Measurements from ENCODE around the gene ATP6V1C2. TPM values are rescaled to one million over a fixed set of nuclear protein-coding genes. Genes with fewer than 3 reads are reported as not detected.

Gene ATP6V1C2
- total and polyA plus RNA-seq, 2 donors from 2014 or later: 4.2 to 38.0 TPM

DNA sequence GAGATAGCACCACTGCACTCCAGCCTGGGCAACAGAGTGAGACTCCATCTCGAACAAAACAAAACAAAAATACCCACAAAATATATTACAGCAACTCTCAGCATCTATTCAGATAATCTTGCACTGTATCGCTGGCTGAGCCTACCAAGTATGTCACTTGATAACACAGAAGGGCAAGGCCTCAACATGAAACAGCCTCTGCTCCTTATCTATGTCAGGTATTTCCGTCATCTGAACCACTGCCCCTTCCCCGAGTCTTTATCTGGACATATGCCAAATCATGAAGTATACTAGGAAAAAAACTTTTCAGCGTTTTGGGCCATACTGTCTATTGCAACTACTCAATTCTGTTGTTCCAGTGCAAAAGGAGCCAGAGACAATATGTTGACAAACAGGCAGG is 73.4 kb downstream of the ATP6V1C2 start:
- Histone ChIP-seq H3K27me3 (ENCODE audit: control insufficient read depth, insufficient read depth, low read length) (no peaks in the 10 kb centered on the region), H3K27ac (ENCODE audit: low read depth in 2 of 2, low read length in 2 of 2) (no peak overlapping the region), H3K9ac (ENCODE audit: low read length in 3 of 3) (no peak overlapping the region), H3K36me3 (ENCODE audit: control insufficient read depth in 2 of 3, insufficient read depth in 3 of 3, low read length in 3 of 3) (peaks cover 8 to 48% (median 35%) of the 10 kb centered on the region in 3 donors), H3K4me3 (ENCODE audit: low read length in 3 of 3) (no peak overlapping the region), H3K4me1 (ENCODE audit: control insufficient read depth in 2 of 3, insufficient read depth in 2 of 3, low read depth in 1 of 3, low read length in 3 of 3) (peaks cover 0 to 4% (median 0%) of the 10 kb centered on the region in 3 donors), H3K9me3 (ENCODE audit: control insufficient read depth in 2 of 3, insufficient read depth in 1 of 3, low read length in 3 of 3) (no peaks in the 10 kb centered on the region)
- FAIRE-seq: no peak
- no peak for DNase-seq
- intact Hi-C loops (cut with DNase I): no loop called here
- no peak for TF ChIP-seq CTCF (IDR thresholded peaks at IDR 0.05; ENCODE audit: borderline replicate concordance, extremely low read depth, insufficient read depth)

- Histone ChIP-seq H3K9me3 (ENCODE audit: control insufficient read depth in 2 of 3, insufficient read depth in 1 of 3, low read length in 3 of 3) (no peaks in the 10 kb centered on the region), H3K27me3 (ENCODE audit: control insufficient read depth, insufficient read depth, low read length) (no peaks in the 10 kb centered on the region), H3K4me1 (ENCODE audit: control insufficient read depth in 2 of 3, insufficient read depth in 2 of 3, low read depth in 1 of 3, low read length in 3 of 3) (no peaks in the 10 kb centered on the region), H3K27ac (ENCODE audit: low read depth in 2 of 2, low read length in 2 of 2) (no peak overlapping the region), H3K36me3 (ENCODE audit: control insufficient read depth in 2 of 3, insufficient read depth in 3 of 3, low read length in 3 of 3) (peaks cover 8 to 42% (median 33%) of the 10 kb centered on the region in 3 donors), H3K4me3 (ENCODE audit: low read length in 3 of 3) (no peak overlapping the region), H3K9ac (ENCODE audit: low read length in 3 of 3) (no peak overlapping the region)
- intact Hi-C loops (cut with DNase I): no loop called here
- TF ChIP-seq CTCF (IDR thresholded peaks at IDR 0.05; ENCODE audit: borderline replicate concordance, extremely low read depth, insufficient read depth): no peak
- DNase-seq: no peak
- FAIRE-seq: no peak
Observed at GRCh38 chr2:10795508-10796046, 74.1 kb downstream of the ATP6V1C2 start.

- H3K4me3 ChIP-seq (ENCODE audit: low read length in 3 of 3): no peak overlapping the region
- H3K9me3 ChIP-seq (ENCODE audit: control insufficient read depth in 2 of 3, insufficient read depth in 1 of 3, low read length in 3 of 3): no peaks in the 10 kb centered on the region
- H3K36me3 ChIP-seq (ENCODE audit: control insufficient read depth in 2 of 3, insufficient read depth in 3 of 3, low read length in 3 of 3): peaks cover 8 to 34% (median 32%) of the 10 kb centered on the region in 3 donors
- intact Hi-C loops (cut with DNase I): no loop called here
- no peaks in the 10 kb centered on the region for H3K27me3 ChIP-seq (ENCODE audit: control insufficient read depth, insufficient read depth, low read length)
- no peak overlapping the region for H3K27ac ChIP-seq (ENCODE audit: low read depth in 2 of 2, low read length in 2 of 2)
- DNase-seq (no peak), FAIRE-seq (no peak)
- no peak overlapping the region for H3K9ac ChIP-seq (ENCODE audit: low read length in 3 of 3)
- no peak for TF ChIP-seq CTCF (IDR thresholded peaks at IDR 0.05; ENCODE audit: borderline replicate concordance, extremely low read depth, insufficient read depth)
- H3K4me1 ChIP-seq (ENCODE audit: control insufficient read depth in 2 of 3, insufficient read depth in 2 of 3, low read depth in 1 of 3, low read length in 3 of 3): peaks cover 0 to 2% (median 0%) of the 10 kb centered on the region in 3 donors
Observed at GRCh38 chr2:10796703-10797102, 75.3 kb downstream of the ATP6V1C2 start.

DNA sequence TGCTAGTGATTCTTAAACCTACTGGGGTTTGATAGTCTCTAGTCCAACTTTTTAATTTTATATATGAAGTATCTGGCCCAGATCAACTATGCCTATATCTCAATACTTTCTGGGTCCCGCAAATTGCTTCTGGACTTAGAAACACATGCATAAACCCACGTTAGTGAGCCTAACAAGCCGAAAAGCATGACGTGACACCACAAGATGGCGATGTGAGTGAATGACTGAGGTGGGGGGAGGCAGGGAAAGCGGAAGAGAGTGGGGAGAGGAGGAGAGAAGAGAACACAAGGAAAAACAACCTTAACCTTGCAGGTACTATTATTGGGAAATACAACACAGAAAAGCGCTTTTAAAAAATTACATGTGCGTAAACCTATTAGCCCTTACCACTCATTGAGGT is 77.4 kb downstream of the ATP6V1C2 start:
- Histone ChIP-seq H3K27ac (ENCODE audit: low read depth in 2 of 2, low read length in 2 of 2) (no peak overlapping the region), H3K9ac (ENCODE audit: low read length in 3 of 3) (no peak overlapping the region), H3K4me3 (ENCODE audit: low read length in 3 of 3) (no peak overlapping the region), H3K27me3 (ENCODE audit: control insufficient read depth, insufficient read depth, low read length) (no peaks in the 10 kb centered on the region), H3K4me1 (ENCODE audit: control insufficient read depth in 2 of 3, insufficient read depth in 2 of 3, low read depth in 1 of 3, low read length in 3 of 3) (peaks cover 0 to 2% (median 0%) of the 10 kb centered on the region in 3 donors), H3K9me3 (ENCODE audit: control insufficient read depth in 2 of 3, insufficient read depth in 1 of 3, low read length in 3 of 3) (no peaks in the 10 kb centered on the region), H3K36me3 (ENCODE audit: control insufficient read depth in 2 of 3, insufficient read depth in 3 of 3, low read length in 3 of 3) (peaks cover 8 to 25% (median 20%) of the 10 kb centered on the region in 3 donors)
- no peak for FAIRE-seq
- no peak for TF ChIP-seq CTCF (IDR thresholded peaks at IDR 0.05; ENCODE audit: borderline replicate concordance, extremely low read depth, insufficient read depth)
- intact Hi-C loops (cut with DNase I): no loop called here
- DNase-seq: no peak

Data from kidney (tissue), 14 donors.